ENCODE data around the gene NAXD. TPM values are rescaled to one million over a fixed set of nuclear protein-coding genes. Genes with fewer than 3 reads are reported as not detected.
"Not testable (repeated sequence)": the region's sequence is repeated elsewhere in the genome, so short reads cannot be mapped to it uniquely, and the experiment has no call there.

NAXD gene
- total RNA-seq, 1 experiment from 2014 or later = 32.1 TPM

DNA sequence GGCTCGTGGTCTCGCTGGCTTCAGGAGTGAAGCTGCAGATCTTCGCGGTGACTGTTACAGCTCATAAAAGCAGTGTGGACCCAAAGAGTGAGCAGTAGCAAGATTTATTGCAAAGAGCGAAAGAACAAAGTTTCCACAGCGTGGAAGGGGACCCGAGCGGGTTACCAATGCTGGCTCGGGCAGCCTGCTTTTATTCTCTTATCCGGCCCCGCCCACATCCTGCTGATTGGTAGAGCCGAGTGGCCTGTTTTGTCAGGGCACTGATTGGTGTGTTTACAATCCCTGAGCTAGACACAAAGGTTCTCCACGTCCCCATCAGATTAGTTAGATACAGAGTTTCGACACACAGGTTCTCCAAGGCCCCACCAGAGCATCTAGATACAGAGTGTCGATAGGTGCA is 16.9 kb downstream of the NAXD start:
- RAD21 ChIA-PET (ENCODE audit: low non-redundant PET in 1 of 2, low total read pairs in 2 of 2, uncharacterized antibody in 2 of 2, unreplicated experiment in 2 of 2); H3K9me2 ChIP-seq (ENCODE audit: insufficient read depth); ATAC-seq; H3K9ac ChIP-seq (ENCODE audit: low read length); H3K27ac ChIP-seq (ENCODE audit: low read depth, low read length); H2AFZ ChIP-seq (ENCODE audit: low read depth, low read length, poor library complexity, severe bottlenecking); BruUV-seq (replicated peaks); H3K27me3 ChIP-seq (ENCODE audit: insufficient read depth, low read length); H3K4me2 ChIP-seq (ENCODE audit: low read length); H3K4me3 ChIP-seq (replicated peaks in 1 of 2; ENCODE audit: low read depth in 1 of 2, low read length in 2 of 2); H4K20me1 ChIP-seq (ENCODE audit: insufficient read depth); H3K9me3 ChIP-seq (ENCODE audit: control insufficient read depth in 1 of 2, insufficient read depth in 1 of 2, low read depth in 1 of 2, low read length in 2 of 2); DNase-seq (ENCODE audit: low read depth, low spot score); intact Hi-C loops (cut with micrococcal nuclease): not testable (repeated sequence)
- Histone ChIP-seq H3K79me2 (ENCODE audit: insufficient read depth, low read length) (peaks cover 71% of the 10 kb centered on the region), H3K36me3 (ENCODE audit: control insufficient read depth in 1 of 2, insufficient read depth in 2 of 2, low read length in 2 of 2) (peaks cover 13 to 25% of the 10 kb centered on the region in 2 experiments; a peak in 3 of 4 replicates), H3K4me1 (ENCODE audit: control insufficient read depth in 1 of 2, insufficient read depth in 2 of 2, low read length in 2 of 2) (peaks cover 0 to 13% of the 10 kb centered on the region in 2 experiments; a peak in 1 of 4 replicates)
- CTCF ChIA-PET = interaction anchor here (0.7 kb wide), 1 partner anchor 14 kb away, joined by 3 read pairs; no protein-coding TSS in a partner anchor
- POLR2A ChIA-PET = interaction anchor here (0.7 kb wide), 1 partner anchor 170 kb away, joined by 3 read pairs; no protein-coding TSS in a partner anchor

DNA sequence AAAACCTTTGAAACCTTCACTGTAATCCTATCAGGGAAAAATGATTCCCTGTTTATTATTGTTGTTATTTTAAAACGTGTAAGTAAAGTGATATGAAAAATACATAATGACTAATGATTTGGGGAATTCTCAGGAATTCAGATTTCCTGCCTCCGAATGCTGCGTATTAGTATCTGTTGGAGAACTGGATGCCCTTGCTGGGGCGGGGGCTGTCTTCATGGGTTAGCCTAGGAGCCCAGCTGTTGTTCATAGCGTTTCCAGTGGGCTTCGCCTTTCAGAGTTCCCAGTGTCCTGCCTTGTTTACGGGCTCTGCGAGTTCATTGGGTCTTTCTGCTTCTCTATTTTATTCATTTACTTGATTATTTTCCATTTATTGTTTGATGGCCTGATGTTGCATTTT is 18.4 kb downstream of the NAXD start:
- Histone ChIP-seq H3K9me2 (ENCODE audit: insufficient read depth) (no peaks in the 10 kb centered on the region), H3K9ac (ENCODE audit: low read length) (no peak overlapping the region), H3K27ac (ENCODE audit: low read depth, low read length) (no peak overlapping the region), H3K4me3 (replicated peaks in 1 of 2; ENCODE audit: low read depth in 1 of 2, low read length in 2 of 2) (no peak overlapping the region), H3K79me2 (ENCODE audit: insufficient read depth, low read length) (peaks cover 55% of the 10 kb centered on the region), H4K20me1 (ENCODE audit: insufficient read depth) (0 out of 2 replicates have a peak, but pooled peaks cover 7% of the 10 kb centered on the region), H3K4me2 (ENCODE audit: low read length) (no peak overlapping the region), H3K9me3 (ENCODE audit: control insufficient read depth in 1 of 2, insufficient read depth in 1 of 2, low read depth in 1 of 2, low read length in 2 of 2) (no peaks in the 10 kb centered on the region), H3K4me1 (ENCODE audit: control insufficient read depth in 1 of 2, insufficient read depth in 2 of 2, low read length in 2 of 2) (peaks cover 0 to 13% of the 10 kb centered on the region in 2 experiments; a peak in 1 of 4 replicates), H3K27me3 (ENCODE audit: insufficient read depth, low read length) (no peaks in the 10 kb centered on the region), H3K36me3 (ENCODE audit: control insufficient read depth in 1 of 2, insufficient read depth in 2 of 2, low read length in 2 of 2) (peaks cover 12 to 28% of the 10 kb centered on the region in 2 experiments; a peak in 3 of 4 replicates), H2AFZ (ENCODE audit: low read depth, low read length, poor library complexity, severe bottlenecking) (no peak overlapping the region)
- RAD21 ChIA-PET (ENCODE audit: low non-redundant PET in 1 of 2, low total read pairs in 2 of 2, uncharacterized antibody in 2 of 2, unreplicated experiment in 2 of 2) = no interaction called here
- no TSS peak for BruUV-seq (replicated peaks)
- TF ChIP-seq TCF7L2 (IDR thresholded peaks at IDR 0.05; ENCODE audit: borderline replicate concordance, extremely low read depth, insufficient read depth, insufficient read length) (no peak), ZNF274 (IDR thresholded peaks at IDR 0.05; ENCODE audit: low read depth, low read length) (no peak), ELF1 (IDR thresholded peaks at IDR 0.05; ENCODE audit: borderline replicate concordance, low read depth) (no peak), SP1 (IDR thresholded peaks at IDR 0.05; ENCODE audit: low read depth) (no peak), SIN3A (IDR thresholded peaks at IDR 0.05; ENCODE audit: low read depth) (no peak)
- TF ChIP-seq, protein P1, sequence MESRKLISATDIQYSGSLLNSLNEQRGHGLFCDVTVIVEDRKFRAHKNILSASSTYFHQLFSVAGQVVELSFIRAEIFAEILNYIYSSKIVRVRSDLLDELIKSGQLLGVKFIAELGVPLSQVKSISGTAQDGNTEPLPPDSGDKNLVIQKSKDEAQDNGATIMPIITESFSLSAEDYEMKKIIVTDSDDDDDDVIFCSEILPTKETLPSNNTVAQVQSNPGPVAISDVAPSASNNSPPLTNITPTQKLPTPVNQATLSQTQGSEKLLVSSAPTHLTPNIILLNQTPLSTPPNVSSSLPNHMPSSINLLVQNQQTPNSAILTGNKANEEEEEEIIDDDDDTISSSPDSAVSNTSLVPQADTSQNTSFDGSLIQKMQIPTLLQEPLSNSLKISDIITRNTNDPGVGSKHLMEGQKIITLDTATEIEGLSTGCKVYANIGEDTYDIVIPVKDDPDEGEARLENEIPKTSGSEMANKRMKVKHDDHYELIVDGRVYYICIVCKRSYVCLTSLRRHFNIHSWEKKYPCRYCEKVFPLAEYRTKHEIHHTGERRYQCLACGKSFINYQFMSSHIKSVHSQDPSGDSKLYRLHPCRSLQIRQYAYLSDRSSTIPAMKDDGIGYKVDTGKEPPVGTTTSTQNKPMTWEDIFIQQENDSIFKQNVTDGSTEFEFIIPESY (IDR thresholded peaks at IDR 0.05; ENCODE audit: extremely low read depth, insufficient replicate concordance, low read length) = no peak
- TF ChIP-seq, protein P2, sequence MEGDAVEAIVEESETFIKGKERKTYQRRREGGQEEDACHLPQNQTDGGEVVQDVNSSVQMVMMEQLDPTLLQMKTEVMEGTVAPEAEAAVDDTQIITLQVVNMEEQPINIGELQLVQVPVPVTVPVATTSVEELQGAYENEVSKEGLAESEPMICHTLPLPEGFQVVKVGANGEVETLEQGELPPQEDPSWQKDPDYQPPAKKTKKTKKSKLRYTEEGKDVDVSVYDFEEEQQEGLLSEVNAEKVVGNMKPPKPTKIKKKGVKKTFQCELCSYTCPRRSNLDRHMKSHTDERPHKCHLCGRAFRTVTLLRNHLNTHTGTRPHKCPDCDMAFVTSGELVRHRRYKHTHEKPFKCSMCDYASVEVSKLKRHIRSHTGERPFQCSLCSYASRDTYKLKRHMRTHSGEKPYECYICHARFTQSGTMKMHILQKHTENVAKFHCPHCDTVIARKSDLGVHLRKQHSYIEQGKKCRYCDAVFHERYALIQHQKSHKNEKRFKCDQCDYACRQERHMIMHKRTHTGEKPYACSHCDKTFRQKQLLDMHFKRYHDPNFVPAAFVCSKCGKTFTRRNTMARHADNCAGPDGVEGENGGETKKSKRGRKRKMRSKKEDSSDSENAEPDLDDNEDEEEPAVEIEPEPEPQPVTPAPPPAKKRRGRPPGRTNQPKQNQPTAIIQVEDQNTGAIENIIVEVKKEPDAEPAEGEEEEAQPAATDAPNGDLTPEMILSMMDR (IDR thresholded peaks at IDR 0.05 in 2 of 3, conservative IDR thresholded peaks at IDR 0.05 in 1 of 3; ENCODE audit: borderline replicate concordance in 1 of 3, insufficient read depth in 1 of 3, low read depth in 2 of 3, low read length in 2 of 3) = no peak
- CTCF ChIA-PET = no interaction called here
- POLR2A ChIA-PET = no interaction called here
- DNase-seq (ENCODE audit: low read depth, low spot score) (no peak), ATAC-seq (no peak)
- intact Hi-C loops (cut with micrococcal nuclease) = no loop called here

Data from HCT116 (cell line).